HCT116 (cell line): ENCODE results near the gene SHISA2. TPM values are rescaled to one million over a fixed set of nuclear protein-coding genes. Genes with fewer than 3 reads are reported as not detected.

ENCODE experiments used
- ATAC-seq: fragments of 200-7000 bp; cut with Tn5 transposase; 2 replicates; pipeline ENCODE4 v1.9.1; 2020; ENCODE audit warnings: mild to moderate bottlenecking, moderate library complexity
- BruUV-seq: library from RNA; stranded (reverse); fragments of 400-500 nt; replicated peaks from 2 replicates; lab custom pipeline; 2021; lab: Mats Ljungman, UMichigan
- CTCF ChIA-PET: fragments of 300-600 bp; sonication (Branson Sonifier 250); formaldehyde crosslinking; loops from one replicate; lab custom pipeline; 2021; ENCODE audit warnings: antibody characterized with exemption; lab: Charles Lee
- POLR2A ChIA-PET: fragments of 300-600, 350-600 bp; sonication (Branson Sonifier 250); formaldehyde crosslinking; loops from one replicate; lab custom pipeline; 2021; ENCODE audit warnings: antibody characterized with exemption; lab: Charles Lee
- RAD21 ChIA-PET, 2 experiments: fragments of 300-600 bp; sonication (Branson Sonifier 250); formaldehyde crosslinking; loops; one replicate each; lab custom pipeline; 2023; ENCODE audit warnings: low total read pairs in 2 of 2; ENCODE audit not compliant: uncharacterized antibody in 2 of 2, unreplicated experiment in 2 of 2, low non-redundant PET in 1 of 2; lab: Charles Lee
- DNase-seq: peaks from one replicate; pipeline ENCODE4 v3.0.0-alpha.2; 2010; ENCODE audit warnings: low read depth, low spot score
- H2AFZ ChIP-seq: fragments of 200-600 bp; shearing (Covaris generic), sonication (generic); 2 replicates; pipeline ENCODE4 v1.6.1; 2017; ENCODE audit warnings: low read depth, mixed run types, mixed read lengths, antibody characterized with exemption, low read length; ENCODE audit not compliant: poor library complexity, severe bottlenecking
- H3K27ac ChIP-seq: 2 replicates; pipeline ENCODE4 v1.5.1; 2012; ENCODE audit warnings: low read depth, low read length
- H3K27me3 ChIP-seq: fragments of 200-600 bp; sonication (generic); 2 replicates; pipeline ENCODE4 v1.6.1; 2016; ENCODE audit warnings: mixed run types, low read length, mixed read lengths; ENCODE audit not compliant: insufficient read depth
- H3K36me3 ChIP-seq, 2 experiments: fragments of 200-500 bp in 1 of 2; fragments of 200-600 bp in 1 of 2; sonication (Bioruptor generic) in 1 of 2; sonication (generic) in 1 of 2; 2 replicates each; pipeline versions ENCODE4 v1.5.1 to v1.6.1; 2014 to 2016; ENCODE audit warnings: low read length in 2 of 2, inconsistent platforms in 1 of 2, mixed read lengths in 1 of 2, mixed run types in 1 of 2; ENCODE audit not compliant: insufficient read depth in 2 of 2, control insufficient read depth in 1 of 2
- H3K4me1 ChIP-seq, 2 experiments: fragments of 200-600 bp in 1 of 2; sonication (generic) in 1 of 2; 2 replicates each; pipeline versions ENCODE4 v1.5.1 to v1.6.1; 2012 to 2017; ENCODE audit warnings: low read length in 2 of 2, inconsistent platforms in 1 of 2, mild to moderate bottlenecking in 1 of 2, mixed read lengths in 1 of 2, mixed run types in 1 of 2, moderate library complexity in 1 of 2; ENCODE audit not compliant: insufficient read depth in 2 of 2, control insufficient read depth in 1 of 2
- H3K4me2 ChIP-seq: fragments of 200-600 bp; sonication (generic); 2 replicates; pipeline ENCODE4 v1.6.1; 2017; ENCODE audit warnings: mixed run types, low read length, mixed read lengths
- H3K4me3 ChIP-seq, 2 experiments: fragments of 200-600 bp in 1 of 2; sonication (generic) in 1 of 2; replicated peaks in 1 of 2; 2 replicates each; pipeline ENCODE4 v1.5.1; 2011 to 2016; ENCODE audit warnings: low read length in 2 of 2, control low read depth in 1 of 2, low read depth in 1 of 2, mild to moderate bottlenecking in 1 of 2, mixed read lengths in 1 of 2, mixed run types in 1 of 2
- H3K79me2 ChIP-seq: fragments of 200-600 bp; sonication (generic); 2 replicates; pipeline ENCODE4 v1.6.1; 2017; ENCODE audit warnings: mild to moderate bottlenecking, mixed run types, low read length, moderate library complexity, mixed read lengths; ENCODE audit not compliant: insufficient read depth
- H3K9ac ChIP-seq: fragments of 200-600 bp; sonication (generic); 2 replicates; pipeline ENCODE4 v1.6.1; 2016; ENCODE audit warnings: low read length, mixed read lengths
- H3K9me2 ChIP-seq: fragments of 200-600 bp; sonication (generic), shearing (Covaris generic); 2 replicates; pipeline ENCODE4 v1.6.1; 2017; ENCODE audit warnings: mixed run types, mild to moderate bottlenecking, moderate library complexity; ENCODE audit not compliant: insufficient read depth
- H3K9me3 ChIP-seq, 2 experiments: fragments of 200-500 bp in 1 of 2; fragments of 200-600 bp in 1 of 2; sonication (Bioruptor generic) in 1 of 2; sonication (generic) in 1 of 2; 2 replicates each; pipeline ENCODE4 v1.6.1; 2014 to 2017; ENCODE audit warnings: low read length in 2 of 2, mixed read lengths in 2 of 2, inconsistent platforms in 1 of 2, low read depth in 1 of 2, mild to moderate bottlenecking in 1 of 2, mixed run types in 1 of 2, moderate library complexity in 1 of 2; ENCODE audit not compliant: control insufficient read depth in 1 of 2, insufficient read depth in 1 of 2
- H4K20me1 ChIP-seq: fragments of 200-600 bp; sonication (generic), shearing (Covaris generic); 2 replicates; pipeline ENCODE4 v1.6.1; 2017; ENCODE audit warnings: mixed run types, mild to moderate bottlenecking, moderate library complexity; ENCODE audit not compliant: insufficient read depth
- CBX3 ChIP-seq: IDR thresholded peaks from 2 replicates; pipeline ENCODE4 v1.6.1; 2012; ENCODE audit warnings: low read depth
- CEBPB ChIP-seq: IDR thresholded peaks from 2 replicates; pipeline ENCODE4 v1.6.1; 2012; ENCODE audit warnings: low read depth
- CTCF ChIP-seq, 3 experiments: fragments of 200-600 bp in 1 of 3; sonication (generic) in 1 of 3; IDR thresholded peaks in 2 of 3; conservative IDR thresholded peaks in 1 of 3; 2 replicates each; pipeline ENCODE4 v1.5.1; 2012 to 2017; ENCODE audit warnings: low read depth in 2 of 3, low read length in 2 of 3, antibody characterized with exemption in 1 of 3, borderline replicate concordance in 1 of 3, control low read depth in 1 of 3, mild to moderate bottlenecking in 1 of 3, mixed read lengths in 1 of 3, mixed run types in 1 of 3, moderate library complexity in 1 of 3; ENCODE audit not compliant: insufficient read depth in 1 of 3
- EZH2phosphoT487 ChIP-seq: fragments of 200-600 bp; IDR thresholded peaks from 2 replicates; pipeline ENCODE4 v1.6.1; 2018; ENCODE audit warnings: antibody characterized with exemption, borderline replicate concordance
- FOSL1 ChIP-seq: IDR thresholded peaks from 2 replicates; pipeline ENCODE4 v1.6.1; 2012; ENCODE audit warnings: low read depth
- POLR2A ChIP-seq: IDR thresholded peaks from 2 replicates; pipeline ENCODE4 v1.7.0; 2011; ENCODE audit warnings: borderline replicate concordance; ENCODE audit not compliant: insufficient read depth, insufficient read length; ENCODE audit errors: extremely low read depth
- RAD21 ChIP-seq: IDR thresholded peaks from 2 replicates; pipeline ENCODE4 v1.6.1; 2012; ENCODE audit warnings: low read depth, mild to moderate bottlenecking
- REST ChIP-seq: IDR thresholded peaks from 2 replicates; pipeline ENCODE4 v1.6.1; 2012; ENCODE audit warnings: low read depth
- SRF ChIP-seq: IDR thresholded peaks from 2 replicates; pipeline ENCODE4 v1.6.1; 2012; ENCODE audit warnings: low read depth
- TCF7L2 ChIP-seq: IDR thresholded peaks from 2 replicates; pipeline ENCODE4 v1.7.0; 2011; ENCODE audit warnings: borderline replicate concordance, inconsistent platforms; ENCODE audit not compliant: insufficient read depth, insufficient read length; ENCODE audit errors: extremely low read depth
- YY1 ChIP-seq: IDR thresholded peaks from 2 replicates; pipeline ENCODE4 v1.6.1; 2011; ENCODE audit warnings: low read length, low read depth, moderate library complexity, mild to moderate bottlenecking; ENCODE audit not compliant: insufficient replicate concordance; ENCODE audit errors: extremely low read depth
- ZFX ChIP-seq: fragments of 450-650 bp; IDR thresholded peaks from 2 replicates; pipeline ENCODE4 v1.6.1; 2017
- ZNF274 ChIP-seq: fragments of 200-500 bp; sonication (Bioruptor generic); IDR thresholded peaks from 2 replicates; pipeline ENCODE4 v1.6.1; 2014; ENCODE audit warnings: mild to moderate bottlenecking, low read depth, low read length, inconsistent platforms
- intact Hi-C: fragments of 100-400 bp; cut with micrococcal nuclease; formaldehyde crosslinking; loops from 2 replicates; pipeline ENCODE4 v1.10.0; 2022
- total RNA-seq: library from RNA; stranded (reverse); gene quantifications from one replicate; pipeline ENCODE4 v1.2.1, GENCODE V29; 2021; ENCODE audit not compliant: unreplicated experiment

Gene SHISA2
- total RNA-seq, 1 experiment from 2014 or later, result not detected

- peaks cover 60% of the 10 kb centered on the region for H3K27me3 ChIP-seq
- no TSS peak for BruUV-seq
- H3K4me3 ChIP-seq, result no peak overlapping the region
- POLR2A ChIA-PET, result no interaction called here
- H3K4me2 ChIP-seq, result no peak overlapping the region
- H4K20me1 ChIP-seq, result no peaks in the 10 kb centered on the region
- no peaks in the 10 kb centered on the region for H3K4me1 ChIP-seq
- no peaks in the 10 kb centered on the region for H3K36me3 ChIP-seq
- CTCF ChIA-PET, result no interaction called here
- H3K9ac ChIP-seq, result no peak overlapping the region
- DNase-seq (no peak), ATAC-seq (no peak)
- intact Hi-C loops, result no loop called here
- H3K79me2 ChIP-seq, result no peaks in the 10 kb centered on the region
- RAD21 ChIA-PET, result no interaction called here
- no peak overlapping the region for H3K27ac ChIP-seq
- no peak overlapping the region for H2AFZ ChIP-seq
- no peaks in the 10 kb centered on the region for H3K9me2 ChIP-seq
- TF ChIP-seq CBX3 (no peak), CTCF (IDR thresholded peaks at IDR 0.05 in 2 of 3, conservative IDR thresholded peaks at IDR 0.05 in 1 of 3; ENCODE audit: borderline replicate concordance in 1 of 3, insufficient read depth in 1 of 3, low read depth in 2 of 3, low read length in 2 of 3) (no peak), TCF7L2 (no peak), POLR2A (no peak), FOSL1 (no peak)
- H3K9me3 ChIP-seq, result no peaks in the 10 kb centered on the region
Observed at GRCh38 chr13:26020891-26021290, 30.9 kb downstream of the SHISA2 start.

- ATAC-seq (no peak), DNase-seq (no peak)
- H3K9me2 ChIP-seq, result no peaks in the 10 kb centered on the region
- H3K79me2 ChIP-seq, result no peaks in the 10 kb centered on the region
- no peak overlapping the region for H3K4me3 ChIP-seq
- H3K4me1 ChIP-seq, result no peaks in the 10 kb centered on the region
- no peaks in the 10 kb centered on the region for H3K36me3 ChIP-seq
- ChIA-PET CTCF (no interaction called here), POLR2A (no interaction called here), RAD21 (no interaction called here)
- H4K20me1 ChIP-seq, result no peaks in the 10 kb centered on the region
- H3K27me3 ChIP-seq, result peaks cover 59% of the 10 kb centered on the region
- H2AFZ ChIP-seq, result no peak overlapping the region
- H3K9me3 ChIP-seq, result no peaks in the 10 kb centered on the region
- no peak overlapping the region for H3K9ac ChIP-seq
- intact Hi-C loops, result no loop called here
- no peak overlapping the region for H3K4me2 ChIP-seq
- H3K27ac ChIP-seq, result no peak overlapping the region
- no TSS peak for BruUV-seq
- TF ChIP-seq FOSL1, result no peak
- TF ChIP-seq ZNF274, result no peak
- no peak for TF ChIP-seq EZH2phosphoT487
- TF ChIP-seq RAD21, result no peak
- no peak for TF ChIP-seq YY1
- TF ChIP-seq CBX3, result no peak
- no peak for TF ChIP-seq REST
- TF ChIP-seq ZFX, result no peak
- TF ChIP-seq SRF, result no peak
- no peak for TF ChIP-seq CEBPB
- TF ChIP-seq POLR2A, result no peak
Observed at GRCh38 chr13:26019881-26020870, 31.6 kb downstream of the SHISA2 start.
